ENCODE measurements around the gene CIZ1. TPM values are rescaled to one million over a fixed set of nuclear protein-coding genes. Genes with fewer than 3 reads are reported as not detected.

CIZ1 gene
- total and polyA plus RNA-seq, 11 donors: 42.6 to 101 (median 73.8) TPM

DNA sequence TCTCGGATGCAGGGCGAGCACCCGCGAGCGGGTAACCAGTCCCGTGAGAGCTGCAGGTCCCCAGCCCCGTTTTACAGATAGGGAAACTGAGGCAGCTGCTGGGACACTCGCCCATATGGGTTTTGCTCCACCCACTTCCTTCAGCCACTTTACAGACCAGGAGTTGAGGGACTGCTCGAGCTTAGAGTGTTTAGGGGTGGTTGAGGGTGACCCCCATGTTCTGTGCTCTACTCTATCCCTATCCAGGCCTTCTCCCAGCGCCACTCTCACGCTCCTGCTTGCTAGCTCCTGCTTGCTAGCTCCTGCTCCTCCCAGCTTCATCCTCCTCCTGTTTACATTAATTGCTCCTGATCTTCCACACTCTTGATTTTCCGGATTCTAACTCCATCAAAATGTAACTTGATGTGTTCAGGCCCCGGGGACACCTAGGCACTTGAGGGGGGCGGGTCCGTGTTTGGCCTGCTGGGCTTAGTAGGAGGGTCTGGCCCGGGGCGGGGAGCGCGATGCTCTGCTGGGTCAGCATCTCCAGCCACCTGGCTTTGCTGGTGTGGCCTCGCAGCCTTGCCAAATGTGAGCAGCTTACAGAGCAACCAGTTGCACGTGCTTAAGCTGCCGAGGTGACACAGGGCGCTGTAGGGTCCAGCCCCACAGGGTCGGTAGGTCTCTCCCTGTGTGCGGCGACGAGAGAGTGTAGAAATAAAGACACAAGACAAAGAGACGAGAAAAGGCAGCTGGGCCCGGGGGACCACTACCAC, 62.4 kb downstream of the CIZ1 start:
- Histone ChIP-seq H3K4me1 (peaks cover 3 to 45% (median 33%) of the 10 kb centered on the region in 12 donors), H3K27me3 (no peaks in the 10 kb centered on the region), H3K36me3 (peaks cover 0 to 10% (median 6%) of the 10 kb centered on the region in 9 donors), H3K4me3 (peak overlapping the region; percentile 53 to 99 (median 94)), H3K9me3 (peaks cover 0 to 7% (median 0%) of the 10 kb centered on the region in 12 donors), H3K27ac (peak overlapping the region; percentile 91 to 100 (median 98))
- intact Hi-C loops (cut with DNase I): loop anchor here in 1 of 10 donors (2.0 kb wide), 1 partner anchor 32 kb away; the partner anchor contains the start of gene BBLN
- TF ChIP-seq, protein P1, sequence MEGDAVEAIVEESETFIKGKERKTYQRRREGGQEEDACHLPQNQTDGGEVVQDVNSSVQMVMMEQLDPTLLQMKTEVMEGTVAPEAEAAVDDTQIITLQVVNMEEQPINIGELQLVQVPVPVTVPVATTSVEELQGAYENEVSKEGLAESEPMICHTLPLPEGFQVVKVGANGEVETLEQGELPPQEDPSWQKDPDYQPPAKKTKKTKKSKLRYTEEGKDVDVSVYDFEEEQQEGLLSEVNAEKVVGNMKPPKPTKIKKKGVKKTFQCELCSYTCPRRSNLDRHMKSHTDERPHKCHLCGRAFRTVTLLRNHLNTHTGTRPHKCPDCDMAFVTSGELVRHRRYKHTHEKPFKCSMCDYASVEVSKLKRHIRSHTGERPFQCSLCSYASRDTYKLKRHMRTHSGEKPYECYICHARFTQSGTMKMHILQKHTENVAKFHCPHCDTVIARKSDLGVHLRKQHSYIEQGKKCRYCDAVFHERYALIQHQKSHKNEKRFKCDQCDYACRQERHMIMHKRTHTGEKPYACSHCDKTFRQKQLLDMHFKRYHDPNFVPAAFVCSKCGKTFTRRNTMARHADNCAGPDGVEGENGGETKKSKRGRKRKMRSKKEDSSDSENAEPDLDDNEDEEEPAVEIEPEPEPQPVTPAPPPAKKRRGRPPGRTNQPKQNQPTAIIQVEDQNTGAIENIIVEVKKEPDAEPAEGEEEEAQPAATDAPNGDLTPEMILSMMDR (IDR thresholded peaks at IDR 0.05): no peak
- no peak for TF ChIP-seq POLR2A (IDR thresholded peaks at IDR 0.05)
- ATAC-seq: no peak
- peak in 2 of 5 donors; percentile 33 to 59 for DNase-seq
- 62 to 69% (median 66%) methylated on average over 27 to 29 of the region's 29 CpGs for WGBS, 4 donors

DNA sequence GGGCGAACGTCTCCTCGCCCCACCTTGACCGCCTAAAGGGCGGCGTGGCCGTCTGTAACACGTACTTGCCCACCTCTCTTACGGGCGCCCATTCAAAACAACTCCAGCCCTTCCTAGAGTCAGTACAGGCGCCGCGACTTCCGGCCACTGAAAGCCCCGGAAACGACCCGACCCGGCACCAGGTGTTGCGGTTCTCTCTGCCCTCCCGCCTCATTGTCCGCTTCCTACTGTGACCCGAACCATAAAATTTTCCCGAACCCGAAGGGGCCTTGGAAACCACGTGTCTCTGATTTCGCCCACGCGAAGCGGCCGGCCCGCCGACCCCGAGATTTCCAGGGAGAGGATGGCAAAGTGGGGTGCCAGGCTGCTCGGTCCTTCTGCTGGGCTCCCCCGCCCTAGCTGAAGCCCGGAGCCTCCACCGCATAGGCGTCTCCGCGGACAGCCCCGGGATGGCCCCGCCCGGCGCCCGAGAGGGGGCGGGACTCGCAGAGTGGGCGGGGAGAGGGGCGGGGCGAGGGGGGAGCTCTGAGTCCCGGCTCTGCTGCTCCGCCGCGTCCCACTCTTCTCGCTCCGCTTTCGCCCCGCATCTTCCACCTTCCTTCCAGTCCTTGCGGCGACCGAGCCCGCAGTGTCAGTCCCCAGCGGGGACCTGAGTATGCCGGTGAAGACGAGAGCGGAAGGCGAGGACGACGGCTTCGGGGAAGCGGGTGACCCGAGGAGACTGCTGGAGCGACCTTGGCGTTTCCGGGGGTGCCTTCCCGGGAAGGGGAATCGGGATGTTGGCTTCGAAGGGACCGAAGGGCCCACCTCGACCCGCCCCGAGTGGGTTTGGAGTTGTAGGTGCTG, 63.2 kb downstream of the CIZ1 start:
- Histone ChIP-seq H3K27ac (peak overlapping the region; percentile 91 to 100 (median 98)), H3K36me3 (peaks cover 0 to 18% (median 14%) of the 10 kb centered on the region in 9 donors), H3K4me1 (peaks cover 3 to 45% (median 33%) of the 10 kb centered on the region in 12 donors), H3K4me3 (peak overlapping the region; percentile 53 to 99 (median 94)), H3K9me3 (peaks cover 0 to 4% (median 0%) of the 10 kb centered on the region in 12 donors), H3K27me3 (no peaks in the 10 kb centered on the region)
- WGBS, 4 donors: 0 to 1% (median 1%) methylated on average over 37 to 82 of the region's 82 CpGs
- ATAC-seq (peak; percentile 86 to 92 (median 88)), DNase-seq (peak; percentile 80 to 91 (median 87))
- peak in 1 of 2 donors; percentile 54 for TF ChIP-seq POLR2A (IDR thresholded peaks at IDR 0.05)
- TF ChIP-seq, protein P1 (IDR thresholded peaks at IDR 0.05): no peak
- intact Hi-C loops (cut with DNase I): loop anchor here in 2 of 10 donors (2.0 kb wide), 2 partner anchors 29 to 33 kb away; partner anchors contain the start of gene BBLN (in 1 of the 2)

DNA sequence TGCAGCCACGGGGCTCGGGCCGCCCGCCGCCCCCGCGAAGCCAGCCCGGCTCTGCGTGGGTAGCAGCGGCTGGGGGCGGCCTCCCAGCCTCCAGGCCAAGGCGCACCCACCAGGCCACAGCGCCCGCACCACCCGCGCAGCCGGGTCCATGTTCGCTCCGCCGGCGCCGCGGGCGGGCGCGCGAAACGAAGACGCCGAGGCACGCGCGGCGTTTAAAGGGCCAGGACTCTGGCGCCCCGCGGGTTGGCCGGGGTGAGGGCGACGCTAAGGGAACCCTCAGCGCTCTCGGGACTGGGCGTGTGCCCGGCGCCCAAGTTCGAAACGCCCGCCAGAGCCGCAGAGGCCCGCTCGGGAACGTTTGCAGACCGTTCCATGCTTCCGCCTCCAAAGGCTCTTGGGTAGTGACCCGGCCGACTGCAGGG, 63.8 kb downstream of the CIZ1 start, which contains the start of gene PTGES2:
TSS of gene PTGES2 (minus strand) at position 162 of the 422 bp plus-strand sequence. CDS start at position 150, 12 bp downstream.
- H3K36me3 ChIP-seq: peaks cover 0 to 24% (median 21%) of the 10 kb centered on the region in 9 donors
- WGBS, 4 donors: 0 to 2% (median 0%) methylated on average over 10 to 56 of the region's 56 CpGs
- peak within 1 kb of the TSS; percentile 91 to 100 (median 98) for H3K27ac ChIP-seq
- H3K4me1 ChIP-seq: peaks cover 3 to 45% (median 33%) of the 10 kb centered on the region in 12 donors
- H3K27me3 ChIP-seq: no peaks in the 10 kb centered on the region
- DNase-seq: peak; percentile 83 to 93 (median 89)
- H3K9me3 ChIP-seq: peaks cover 0 to 4% (median 0%) of the 10 kb centered on the region in 12 donors
- TF ChIP-seq POLR2A (IDR thresholded peaks at IDR 0.05): peak in 1 of 2 donors; percentile 47
- TF ChIP-seq, protein P1 (IDR thresholded peaks at IDR 0.05): no peak
- H3K4me3 ChIP-seq: peak within 1 kb of the TSS; percentile 53 to 99 (median 94)
- ATAC-seq: peak; percentile 69 to 87 (median 86)
- intact Hi-C loops (cut with DNase I): loop anchor here in 1 of 10 donors (2.0 kb wide), 1 partner anchor 29 kb away; no protein-coding TSS in a partner anchor

All from heart left ventricle (tissue), 16 donors.